HepG2 (cell line): ENCODE results near the gene ZNF740. TPM values are rescaled to one million over a fixed set of nuclear protein-coding genes. Genes with fewer than 3 reads are reported as not detected.

ENCODE experiments used
- ATF2 ChIP-seq: sonication (generic); formaldehyde crosslinking; IDR thresholded peaks from 2 replicates; pipeline ENCODE4 v1.4.0; 2020; ENCODE audit warnings: missing genetic modification reagents
- DR1 ChIP-seq: sonication (generic); formaldehyde crosslinking; IDR thresholded peaks from 2 replicates; pipeline ENCODE4 v1.8.0; 2021; ENCODE audit warnings: mild to moderate bottlenecking, missing genetic modification reagents, inconsistent platforms
- DZIP1 ChIP-seq: sonication (generic); formaldehyde crosslinking; IDR thresholded peaks from 2 replicates; pipeline ENCODE4 v1.5.0; 2020; ENCODE audit warnings: mild to moderate bottlenecking, missing genetic modification reagents
- FIP1L1 ChIP-seq: fragments of 200-400 bp; formaldehyde crosslinking; IDR thresholded peaks from 2 replicates; pipeline ENCODE4 v1.6.1; 2018; ENCODE audit warnings: low read depth, mild to moderate bottlenecking, low read length, moderate library complexity, borderline replicate concordance; ENCODE audit not compliant: insufficient read depth
- FOXK1 ChIP-seq: sonication (generic); formaldehyde crosslinking; IDR thresholded peaks from 2 replicates; pipeline ENCODE4 v1.4.0; 2020; ENCODE audit warnings: low read depth, missing genetic modification reagents, borderline replicate concordance
- HMG20A ChIP-seq: IDR thresholded peaks from 2 replicates; pipeline ENCODE4 v1.6.1; 2016; ENCODE audit warnings: borderline replicate concordance
- HNRNPLL ChIP-seq: fragments of 200-400 bp; formaldehyde crosslinking; IDR thresholded peaks from 2 replicates; pipeline ENCODE4 v1.6.1; 2017; ENCODE audit warnings: mild to moderate bottlenecking, low read depth, low read length; ENCODE audit not compliant: poor library complexity, severe bottlenecking
- KAT2B ChIP-seq: fragments of 150-350 bp; IDR thresholded peaks from 2 replicates; pipeline ENCODE4 v1.6.1; 2014; ENCODE audit warnings: low read depth, low read length, borderline replicate concordance
- MAF1 ChIP-seq: sonication (generic); formaldehyde crosslinking; IDR thresholded peaks from 2 replicates; pipeline ENCODE4 v1.5.0; 2020; ENCODE audit warnings: missing genetic modification reagents, borderline replicate concordance
- MAFK ChIP-seq, 2 experiments: IDR thresholded peaks in 1 of 2; conservative IDR thresholded peaks in 1 of 2; 2 replicates each; pipeline ENCODE4 v1.6.1; 2011; ENCODE audit warnings: improper control_type of control experiment in 2 of 2, low read length in 2 of 2
- NFE2L2 ChIP-seq: fragments of 150-350 bp; IDR thresholded peaks from 2 replicates; pipeline ENCODE4 v1.6.1; 2014; ENCODE audit warnings: low read length
- PHF5A ChIP-seq: IDR thresholded peaks from one replicate; pipeline ENCODE4 v1.6.1; 2018; ENCODE audit warnings: low read depth, missing genetic modification reagents; ENCODE audit not compliant: unreplicated experiment
- SUZ12 ChIP-seq: fragments of 150-350 bp; IDR thresholded peaks from 2 replicates; pipeline ENCODE4 v1.6.1; 2014; ENCODE audit warnings: low read depth, low read length
- TEAD2 ChIP-seq: sonication (generic); formaldehyde crosslinking; IDR thresholded peaks from 2 replicates; pipeline ENCODE4 v1.9.0; 2021; ENCODE audit warnings: missing genetic modification reagents
- ZBTB20 ChIP-seq: sonication (generic); formaldehyde crosslinking; IDR thresholded peaks from 2 replicates; pipeline ENCODE4 v1.8.1; 2023; ENCODE audit warnings: missing genetic modification reagents, low read depth, mild to moderate bottlenecking, borderline replicate concordance
- ZBTB44 ChIP-seq: sonication (generic); formaldehyde crosslinking; IDR thresholded peaks from 2 replicates; pipeline ENCODE4 v1.4.0; 2020; ENCODE audit warnings: missing genetic modification reagents
- ZFP41 ChIP-seq: sonication (generic); formaldehyde crosslinking; IDR thresholded peaks from 2 replicates; pipeline ENCODE4 v1.4.0; 2020; ENCODE audit warnings: mild to moderate bottlenecking, missing genetic modification reagents, borderline replicate concordance
- ZNF121 ChIP-seq: sonication (generic); formaldehyde crosslinking; IDR thresholded peaks from 2 replicates; pipeline ENCODE4 v1.5.0; 2020; ENCODE audit warnings: mild to moderate bottlenecking, missing genetic modification reagents
- ZNF138 ChIP-seq: sonication (generic); formaldehyde crosslinking; IDR thresholded peaks from 2 replicates; pipeline ENCODE4 v1.5.0; 2020; ENCODE audit warnings: mild to moderate bottlenecking, low read depth, missing genetic modification reagents
- ZNF333 ChIP-seq: sonication (generic); formaldehyde crosslinking; IDR thresholded peaks from 2 replicates; pipeline ENCODE4 v1.4.0; 2020; ENCODE audit warnings: mild to moderate bottlenecking, missing genetic modification reagents, borderline replicate concordance
- ZNF414 ChIP-seq: sonication (generic); formaldehyde crosslinking; IDR thresholded peaks from 2 replicates; pipeline ENCODE4 v1.5.0; 2020; ENCODE audit warnings: missing genetic modification reagents
- ZNF703 ChIP-seq: sonication (generic); formaldehyde crosslinking; IDR thresholded peaks from 2 replicates; pipeline ENCODE4 v1.5.1; 2020; ENCODE audit warnings: missing genetic modification reagents, mild to moderate bottlenecking, moderate library complexity, borderline replicate concordance
- ZNF713 ChIP-seq: sonication (generic); formaldehyde crosslinking; IDR thresholded peaks from 2 replicates; pipeline ENCODE4 v1.4.0; 2020; ENCODE audit warnings: mild to moderate bottlenecking, missing genetic modification reagents
- polyA plus RNA-seq, 8 experiments: library from polyadenylated mRNA; depleted of rRNA in 3 of 8; stranded (reverse) in 7 of 8; unstranded in 1 of 8; fragments of >200 nt; fragmentation: Illumina TruSeq in 4 of 8; extraction: Trizol in 4 of 8; gene quantifications; 2 replicates each; pipeline versions ENCODE4 v1.2.1 to v1.2.3, GENCODE V29; 2011 to 2016; ENCODE audit warnings: low read depth in 4 of 8, missing spikeins in 1 of 8, mixed read lengths in 1 of 8; ENCODE audit not compliant: insufficient read depth in 1 of 8
- total RNA-seq, 5 experiments: library from RNA; depleted of rRNA; stranded (reverse); fragments of >200 nt; fragmentation: Illumina TruSeq; extraction: Trizol; gene quantifications; 2 replicates each; pipeline ENCODE4 v1.2.3, GENCODE V29; 2016; ENCODE audit warnings: low read depth in 1 of 5

ZNF740 gene
- total and polyA plus RNA-seq, 2 of the 13 experiments (the other 11 are each of a cell fraction or from before 2014, with no cell fraction given), result 16.9 to 19.0 TPM

GRCh38 chr12:53145383-53146260 lies 34.9 kb upstream of the ZNF740 start (continued):
- peak; percentile 49; the same call in 1 of the 2 replicates for TF ChIP-seq HMG20A (CRISPR knock-in tag)
- no peak for TF ChIP-seq ZBTB44 (CRISPR knock-in tag)
- TF ChIP-seq ZNF414 (CRISPR knock-in tag), result no peak
- TF ChIP-seq ZNF138 (CRISPR knock-in tag), result no peak
- no peak for TF ChIP-seq ZNF121 (CRISPR knock-in tag)
- TF ChIP-seq SUZ12, result no peak
- no peak for TF ChIP-seq TEAD2
- no peak for TF ChIP-seq NFE2L2
- no peak for TF ChIP-seq ZNF713 (CRISPR knock-in tag)
- TF ChIP-seq FOXK1 (CRISPR knock-in tag), result peak; percentile 89; the same call in 1 of the 2 replicates
- TF ChIP-seq FIP1L1, result no peak
- TF ChIP-seq HNRNPLL, result no peak
- no peak for TF ChIP-seq MAF1 (CRISPR knock-in tag)
- TF ChIP-seq ZNF703 (CRISPR knock-in tag), result no peak
- peak; percentile 56; the same call in 1 of the 2 replicates for TF ChIP-seq ATF2 (CRISPR knock-in tag)
- no peak for TF ChIP-seq ZBTB20 (CRISPR knock-in tag)
- TF ChIP-seq KAT2B, result no peak
- TF ChIP-seq DR1 (CRISPR knock-in tag), result no peak
- no peak for TF ChIP-seq MAFK (conservative IDR thresholded peaks at IDR 0.05 in 1 of 2, IDR thresholded peaks at IDR 0.05 in 1 of 2; ENCODE audit: low read length in 2 of 2)
- no peak for TF ChIP-seq PHF5A (CRISPR knock-in tag)
- no peak for TF ChIP-seq ZFP41 (CRISPR knock-in tag)
- no peak for TF ChIP-seq DZIP1 (CRISPR knock-in tag)
- TF ChIP-seq ZNF333, result no peak
